Spleen (tissue), 7 donors: Measurements from ENCODE around the gene NDUFAF8.

Experiments used
- CTCF ChIP-seq, 11 experiments: fragments of 200-600 bp in 7 of 11; fragments of 450-650 bp in 4 of 11; sonication (generic) in 4 of 11; IDR thresholded peaks in 8 of 11; conservative IDR thresholded peaks in 3 of 11; 1 replicate in 7 of 11; 2 replicates in 4 of 11; pipeline versions ENCODE4 v1.4.0 to v1.8.0; 2016 to 2021; ENCODE audit warnings: antibody characterized with exemption in 11 of 11, inconsistent platforms in 4 of 11, mild to moderate bottlenecking in 1 of 11
- POLR2A ChIP-seq, 3 donors: fragments of 450-650 bp; IDR thresholded peaks; one replicate each; pipeline ENCODE4 v1.5.1; 2017; ENCODE audit warnings: antibody characterized with exemption in 3 of 3, mild to moderate bottlenecking in 1 of 3
- POLR2AphosphoS5 ChIP-seq, 3 donors: sonication (generic); formaldehyde crosslinking; IDR thresholded peaks; one replicate each; pipeline ENCODE4 v1.5.1; 2017; ENCODE audit warnings: antibody characterized with exemption in 3 of 3
- donor health status: DM: no; HTN: no; CAD: no; lungs with moderate emphysema.
- donor health status: DM: no; HTN: no; CAD: no.
- donor health status: DM: no; HTN: no; CAD: no.

GRCh38 chr17:81190591-81190990, 48.5 kb upstream of the NDUFAF8 start:
- TF ChIP-seq POLR2AphosphoS5 (IDR thresholded peaks at IDR 0.05) (no peak), CTCF (IDR thresholded peaks at IDR 0.05 in 8 of 11, conservative IDR thresholded peaks at IDR 0.05 in 3 of 11) (no peak), POLR2A (IDR thresholded peaks at IDR 0.05) (no peak)
